GM23338 (cell line): Measurements from ENCODE around the gene PRCC. TPM values are rescaled to one million over a fixed set of nuclear protein-coding genes. Genes with fewer than 3 reads are reported as not detected.

Experiments
- ATAC-seq: fragments of 200-7000 bp; cut with Tn5 transposase; 3 replicates; pipeline ENCODE4 v1.9.1; 2020
- DNase-seq: peaks from one replicate; pipeline ENCODE4 v3.0.0-alpha.2; 2015; ENCODE audit warnings: low spot score
- H2AFZ ChIP-seq: fragments of 200-600 bp; sonication (generic); 2 replicates; pipeline ENCODE4 v1.8.0; 2016; ENCODE audit warnings: antibody characterized with exemption, mild to moderate bottlenecking, moderate library complexity
- H3F3A ChIP-seq: fragments of 200-600 bp; sonication (generic); replicated peaks from 2 replicates; pipeline ENCODE4 v1.8.0; 2017; ENCODE audit warnings: antibody characterized with exemption, mixed run types, low read depth
- H3K27ac ChIP-seq: fragments of 200-600 bp; sonication (generic); 2 replicates; pipeline ENCODE4 v1.6.1; 2016; ENCODE audit warnings: low read depth
- H3K27me3 ChIP-seq: fragments of 200-600 bp; sonication (generic); 2 replicates; pipeline ENCODE4 v1.8.0; 2016; ENCODE audit warnings: mild to moderate bottlenecking, mixed run types, moderate library complexity; ENCODE audit not compliant: insufficient read depth
- H3K36me3 ChIP-seq: fragments of 200-600 bp; sonication (generic); 2 replicates; pipeline ENCODE4 v1.8.0; 2016; ENCODE audit warnings: mild to moderate bottlenecking; ENCODE audit not compliant: insufficient read depth
- H3K4me1 ChIP-seq: fragments of 200-600 bp; sonication (generic); 2 replicates; pipeline ENCODE4 v1.8.0; 2016; ENCODE audit warnings: mild to moderate bottlenecking, moderate library complexity; ENCODE audit not compliant: insufficient read depth
- H3K4me2 ChIP-seq: fragments of 200-600 bp; sonication (generic); 2 replicates; pipeline ENCODE4 v1.7.1; 2017; ENCODE audit warnings: mixed run types
- H3K4me3 ChIP-seq: fragments of 200-600 bp; sonication (generic); 2 replicates; pipeline ENCODE4 v1.6.1; 2016; ENCODE audit warnings: mixed run types
- H3K79me2 ChIP-seq: fragments of 200-600 bp; sonication (generic); replicated peaks from 2 replicates; pipeline ENCODE4 v1.8.0; 2017; ENCODE audit warnings: mild to moderate bottlenecking; ENCODE audit not compliant: insufficient read depth
- H3K9me2 ChIP-seq: fragments of 200-600 bp; sonication (generic); 2 replicates; pipeline ENCODE4 v1.8.0; 2017; ENCODE audit not compliant: insufficient read depth
- H4K20me1 ChIP-seq: fragments of 200-600 bp; sonication (generic); replicated peaks from 2 replicates; pipeline ENCODE4 v1.8.0; 2017; ENCODE audit warnings: mild to moderate bottlenecking; ENCODE audit not compliant: insufficient read depth
- H3K27ac Mint-ChIP-seq: 2 replicates; pipeline ENCODE4 v1.8.0; 2020; ENCODE audit warnings: inconsistent platforms, mild to moderate bottlenecking, moderate library complexity, mixed read lengths
- H3K27me3 Mint-ChIP-seq: 3 replicates; pipeline ENCODE4 v1.8.0; 2022; ENCODE audit warnings: low read depth, mild to moderate bottlenecking, moderate library complexity, mixed read lengths, inconsistent platforms; ENCODE audit not compliant: insufficient read depth, poor library complexity
- H3K36me3 Mint-ChIP-seq: 3 replicates; pipeline ENCODE4 v1.8.0; 2021; ENCODE audit warnings: low read depth, mild to moderate bottlenecking, inconsistent platforms, moderate library complexity, mixed read lengths
- H3K4me1 Mint-ChIP-seq: 3 replicates; pipeline ENCODE4 v1.8.0; 2020; ENCODE audit warnings: mild to moderate bottlenecking, inconsistent platforms, mixed read lengths
- H3K4me3 Mint-ChIP-seq: 3 replicates; pipeline ENCODE4 v1.8.0; 2021; ENCODE audit warnings: moderate library complexity, mild to moderate bottlenecking, inconsistent platforms, mixed read lengths
- H3K9me3 Mint-ChIP-seq: 3 replicates; pipeline ENCODE4 v1.8.0; 2020; ENCODE audit warnings: moderate library complexity, mild to moderate bottlenecking, inconsistent platforms, mixed read lengths
- CREB1 ChIP-seq: fragments of 250-450 bp; sonication (Bioruptor Pico); IDR thresholded peaks from 2 replicates; pipeline ENCODE4 v1.5.0; 2020; ENCODE audit warnings: low read depth, mild to moderate bottlenecking, moderate library complexity
- EZH2 ChIP-seq: fragments of 200-600 bp; sonication (generic); IDR thresholded peaks from one replicate; pipeline ENCODE4 v1.8.0; 2017; ENCODE audit warnings: antibody characterized with exemption, mild to moderate bottlenecking, low read depth; ENCODE audit not compliant: unreplicated experiment
- NANOG ChIP-seq: IDR thresholded peaks from 2 replicates; pipeline ENCODE4 v1.6.1; 2016; ENCODE audit warnings: antibody characterized with exemption, borderline replicate concordance
- polyA plus RNA-seq: library from polyadenylated mRNA; unstranded; fragments of >200 nt; fragmentation: Nextera tagmentation; extraction: Ambion mirVana; gene quantifications from 2 replicates; pipeline ENCODE4 v1.2.1, GENCODE V29; 2016
- total RNA-seq: library from RNA; depleted of rRNA; stranded (reverse); fragments of >200 nt; shearing (Covaris generic); gene quantifications from 2 replicates; pipeline ENCODE4 v1.2.3, GENCODE V29; 2014
- TF ChIP-seq, protein P1 (sequence below): IDR thresholded peaks from one replicate; pipeline ENCODE4 v1.6.1; 2018; ENCODE audit warnings: antibody characterized with exemption; ENCODE audit not compliant: unreplicated experiment
- TF ChIP-seq, protein P2 (sequence below): IDR thresholded peaks from 2 replicates; pipeline ENCODE4 v1.6.1; 2016; ENCODE audit warnings: antibody characterized with exemption
- TF ChIP-seq, protein P3 (sequence below), 2 experiments: fragments of 200-600 bp in 1 of 2; sonication (generic) in 1 of 2; conservative IDR thresholded peaks; 2 replicates each; pipeline versions ENCODE4 v1.5.1 to v1.6.1; 2016 to 2017; ENCODE audit warnings: antibody characterized with exemption in 2 of 2, low read depth in 2 of 2, mild to moderate bottlenecking in 2 of 2, moderate library complexity in 1 of 2

PRCC gene
- total and polyA plus RNA-seq, 2 experiments from 2014 or later = 66.2 to 72.9 TPM

DNA sequence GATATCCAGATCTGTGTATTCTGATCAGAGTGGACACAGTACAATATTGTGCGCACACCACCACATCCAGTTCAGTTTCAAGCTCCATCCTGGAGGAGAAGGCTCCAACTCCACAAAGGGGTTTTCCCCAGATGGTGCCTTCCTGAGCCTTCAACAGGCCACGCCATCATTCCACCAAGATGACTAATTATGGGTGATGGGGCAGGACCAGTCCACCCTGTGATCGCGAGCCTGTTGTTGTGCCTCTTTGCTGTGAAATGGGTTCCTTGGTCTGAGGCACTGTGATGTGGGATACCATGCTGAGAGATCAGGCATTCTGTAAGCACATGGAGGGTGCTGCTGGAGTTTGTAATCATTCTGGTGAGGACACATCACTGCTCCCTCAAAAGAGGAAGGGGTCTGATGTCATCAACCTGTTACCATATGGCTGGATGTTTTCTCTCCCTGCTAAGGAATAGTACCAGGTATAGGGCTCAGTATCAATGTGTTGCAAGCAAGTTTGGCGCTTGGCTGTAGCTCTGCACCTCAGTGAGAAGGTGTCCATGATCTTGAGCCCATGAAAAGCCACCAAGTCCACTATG, 56.0 kb downstream of the PRCC start:
- no peak for DNase-seq
- H3K4me1 ChIP-seq = no peaks in the 10 kb centered on the region

More for the DNA sequence above, 56.0 kb downstream of the PRCC start:
- no peaks in the 10 kb centered on the region for H3K4me1 Mint-ChIP-seq
- Histone ChIP-seq H3K9me2 (no peaks in the 10 kb centered on the region), H3K4me3 (no peak overlapping the region), H3K27me3 (peaks cover 6% of the 10 kb centered on the region; the same call in 1 of the 2 replicates), H3K36me3 (no peaks in the 10 kb centered on the region), H4K20me1 (no peaks in the 10 kb centered on the region), H2AFZ (no peak overlapping the region), H3F3A (no peaks in the 10 kb centered on the region), H3K27ac (no peak overlapping the region), H3K79me2 (no peaks in the 10 kb centered on the region), H3K4me2 (no peak overlapping the region)
- no peak for ATAC-seq
- no peaks in the 10 kb centered on the region for H3K9me3 Mint-ChIP-seq
- no peaks in the 10 kb centered on the region for H3K36me3 Mint-ChIP-seq
- TF ChIP-seq NANOG (no peak), CREB1 (CRISPR knock-in tag) (no peak), EZH2 (no peak)
- TF ChIP-seq, protein P1, sequence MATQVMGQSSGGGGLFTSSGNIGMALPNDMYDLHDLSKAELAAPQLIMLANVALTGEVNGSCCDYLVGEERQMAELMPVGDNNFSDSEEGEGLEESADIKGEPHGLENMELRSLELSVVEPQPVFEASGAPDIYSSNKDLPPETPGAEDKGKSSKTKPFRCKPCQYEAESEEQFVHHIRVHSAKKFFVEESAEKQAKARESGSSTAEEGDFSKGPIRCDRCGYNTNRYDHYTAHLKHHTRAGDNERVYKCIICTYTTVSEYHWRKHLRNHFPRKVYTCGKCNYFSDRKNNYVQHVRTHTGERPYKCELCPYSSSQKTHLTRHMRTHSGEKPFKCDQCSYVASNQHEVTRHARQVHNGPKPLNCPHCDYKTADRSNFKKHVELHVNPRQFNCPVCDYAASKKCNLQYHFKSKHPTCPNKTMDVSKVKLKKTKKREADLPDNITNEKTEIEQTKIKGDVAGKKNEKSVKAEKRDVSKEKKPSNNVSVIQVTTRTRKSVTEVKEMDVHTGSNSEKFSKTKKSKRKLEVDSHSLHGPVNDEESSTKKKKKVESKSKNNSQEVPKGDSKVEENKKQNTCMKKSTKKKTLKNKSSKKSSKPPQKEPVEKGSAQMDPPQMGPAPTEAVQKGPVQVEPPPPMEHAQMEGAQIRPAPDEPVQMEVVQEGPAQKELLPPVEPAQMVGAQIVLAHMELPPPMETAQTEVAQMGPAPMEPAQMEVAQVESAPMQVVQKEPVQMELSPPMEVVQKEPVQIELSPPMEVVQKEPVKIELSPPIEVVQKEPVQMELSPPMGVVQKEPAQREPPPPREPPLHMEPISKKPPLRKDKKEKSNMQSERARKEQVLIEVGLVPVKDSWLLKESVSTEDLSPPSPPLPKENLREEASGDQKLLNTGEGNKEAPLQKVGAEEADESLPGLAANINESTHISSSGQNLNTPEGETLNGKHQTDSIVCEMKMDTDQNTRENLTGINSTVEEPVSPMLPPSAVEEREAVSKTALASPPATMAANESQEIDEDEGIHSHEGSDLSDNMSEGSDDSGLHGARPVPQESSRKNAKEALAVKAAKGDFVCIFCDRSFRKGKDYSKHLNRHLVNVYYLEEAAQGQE = no peak
- TF ChIP-seq, protein P2, sequence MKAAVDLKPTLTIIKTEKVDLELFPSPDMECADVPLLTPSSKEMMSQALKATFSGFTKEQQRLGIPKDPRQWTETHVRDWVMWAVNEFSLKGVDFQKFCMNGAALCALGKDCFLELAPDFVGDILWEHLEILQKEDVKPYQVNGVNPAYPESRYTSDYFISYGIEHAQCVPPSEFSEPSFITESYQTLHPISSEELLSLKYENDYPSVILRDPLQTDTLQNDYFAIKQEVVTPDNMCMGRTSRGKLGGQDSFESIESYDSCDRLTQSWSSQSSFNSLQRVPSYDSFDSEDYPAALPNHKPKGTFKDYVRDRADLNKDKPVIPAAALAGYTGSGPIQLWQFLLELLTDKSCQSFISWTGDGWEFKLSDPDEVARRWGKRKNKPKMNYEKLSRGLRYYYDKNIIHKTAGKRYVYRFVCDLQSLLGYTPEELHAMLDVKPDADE = no peak
- TF ChIP-seq, protein P3, sequence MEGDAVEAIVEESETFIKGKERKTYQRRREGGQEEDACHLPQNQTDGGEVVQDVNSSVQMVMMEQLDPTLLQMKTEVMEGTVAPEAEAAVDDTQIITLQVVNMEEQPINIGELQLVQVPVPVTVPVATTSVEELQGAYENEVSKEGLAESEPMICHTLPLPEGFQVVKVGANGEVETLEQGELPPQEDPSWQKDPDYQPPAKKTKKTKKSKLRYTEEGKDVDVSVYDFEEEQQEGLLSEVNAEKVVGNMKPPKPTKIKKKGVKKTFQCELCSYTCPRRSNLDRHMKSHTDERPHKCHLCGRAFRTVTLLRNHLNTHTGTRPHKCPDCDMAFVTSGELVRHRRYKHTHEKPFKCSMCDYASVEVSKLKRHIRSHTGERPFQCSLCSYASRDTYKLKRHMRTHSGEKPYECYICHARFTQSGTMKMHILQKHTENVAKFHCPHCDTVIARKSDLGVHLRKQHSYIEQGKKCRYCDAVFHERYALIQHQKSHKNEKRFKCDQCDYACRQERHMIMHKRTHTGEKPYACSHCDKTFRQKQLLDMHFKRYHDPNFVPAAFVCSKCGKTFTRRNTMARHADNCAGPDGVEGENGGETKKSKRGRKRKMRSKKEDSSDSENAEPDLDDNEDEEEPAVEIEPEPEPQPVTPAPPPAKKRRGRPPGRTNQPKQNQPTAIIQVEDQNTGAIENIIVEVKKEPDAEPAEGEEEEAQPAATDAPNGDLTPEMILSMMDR (conservative IDR thresholded peaks at IDR 0.05; ENCODE audit: low read depth in 2 of 2) = no peak
- no peak overlapping the region for H3K4me3 Mint-ChIP-seq
- no peak overlapping the region for H3K27ac Mint-ChIP-seq
- H3K27me3 Mint-ChIP-seq = peaks cover 4% of the 10 kb centered on the region
